K562 (cell line): ENCODE measurements around the gene NPDC1. TPM values are rescaled to one million over a fixed set of nuclear protein-coding genes. Genes with fewer than 3 reads are reported as not detected.

Experiments
- ATAC-seq: fragments of 200-7000 bp; cut with Tn5 transposase; 3 replicates; pipeline ENCODE4 v1.9.1; 2020; ENCODE audit warnings: moderate library complexity
- BruUV-seq: library from RNA; stranded (reverse); fragments of 400-500 nt; replicated peaks from 2 replicates; lab custom pipeline; 2021; lab: Mats Ljungman, UMichigan
- CTCF ChIA-PET: fragments of 300-600 bp; formaldehyde crosslinking; extraction: SDS; loops from one replicate; lab custom pipeline; 2021; ENCODE audit warnings: low intra/inter-chr PET ratio; lab: Yijun Ruan, JAX
- POLR2A ChIA-PET: fragments of 300-600, 350-650 bp; sonication (Branson Sonifier 250); formaldehyde crosslinking; extraction: SDS; loops from one replicate; lab custom pipeline; 2021; ENCODE audit warnings: antibody characterized with exemption, inconsistent platforms; lab: Yijun Ruan, JAX
- DNase-seq, 4 experiments: peaks; one replicate each; pipeline versions ENCODE4 v3.0.0 to v3.0.0-alpha.2; 2011 to 2018; ENCODE audit warnings: low spot score in 3 of 4, mixed read lengths in 3 of 4; ENCODE audit errors: extremely low read depth in 1 of 4
- FAIRE-seq: peaks from 2 replicates; lab custom pipeline; 2011; peaks lifted over from hg19 to GRCh38; lab: Jason Lieb, UNC
- H2AFZ ChIP-seq: 2 replicates; pipeline ENCODE4 v1.6.0; 2011; ENCODE audit warnings: low read depth, low read length, control low read depth, inconsistent platforms
- H3K27ac ChIP-seq: fragments of 200-600 bp; 3 replicates; pipeline ENCODE4 v1.8.0; 2011; ENCODE audit warnings: low read depth, mild to moderate bottlenecking, control low read depth, inconsistent platforms, low read length, moderate library complexity, mixed read lengths; ENCODE audit errors: extremely low read depth
- H3K27me3 ChIP-seq, 2 experiments: fragments of 300-600 bp in 1 of 2; 2 replicates in 1 of 2; 3 replicates in 1 of 2; pipeline versions ENCODE4 v1.6.0 to v1.8.0; 2011; ENCODE audit warnings: inconsistent platforms in 2 of 2, low read length in 2 of 2, mild to moderate bottlenecking in 1 of 2, mixed read lengths in 1 of 2, moderate library complexity in 1 of 2; ENCODE audit not compliant: control insufficient read depth in 2 of 2, insufficient read depth in 2 of 2
- H3K36me3 ChIP-seq: fragments of 300-600 bp; 3 replicates; pipeline ENCODE4 v1.8.0; 2011; ENCODE audit warnings: mild to moderate bottlenecking, low read length, inconsistent platforms; ENCODE audit not compliant: control insufficient read depth, insufficient read depth
- H3K4me1 ChIP-seq, 2 experiments: fragments of 200-600 bp in 1 of 2; replicated peaks in 1 of 2; 2 replicates in 1 of 2; 3 replicates in 1 of 2; pipeline versions ENCODE4 v1.5.1 to v1.8.0; 2011; ENCODE audit warnings: inconsistent platforms in 2 of 2, low read length in 2 of 2, mild to moderate bottlenecking in 1 of 2, mixed read lengths in 1 of 2, moderate library complexity in 1 of 2; ENCODE audit not compliant: control insufficient read depth in 2 of 2, insufficient read depth in 2 of 2
- H3K4me2 ChIP-seq: 2 replicates; pipeline ENCODE4 v1.6.1; 2011; ENCODE audit warnings: low read length, control low read depth, inconsistent platforms, mixed read lengths; ENCODE audit not compliant: insufficient read depth
- H3K4me3 ChIP-seq: fragments of 200-600 bp; sonication (generic), shearing (Covaris generic); 2 replicates; pipeline ENCODE4 v1.5.1; 2016; ENCODE audit warnings: control low read depth, inconsistent platforms
- H3K79me2 ChIP-seq: fragments of 200-600 bp; 3 replicates; pipeline ENCODE4 v1.8.0; 2011; ENCODE audit warnings: low read length, inconsistent platforms; ENCODE audit not compliant: control insufficient read depth, insufficient read depth
- H3K9ac ChIP-seq, 2 experiments: 2 replicates each; pipeline versions ENCODE4 v1.6.0 to v1.6.1; 2011; ENCODE audit warnings: low read depth in 2 of 2, low read length in 2 of 2, control low read depth in 1 of 2, inconsistent platforms in 1 of 2, mild to moderate bottlenecking in 1 of 2, mixed read lengths in 1 of 2; ENCODE audit not compliant: insufficient read depth in 1 of 2
- H3K9me1 ChIP-seq: one replicate; pipeline ENCODE4 v1.6.0; 2011; ENCODE audit warnings: inconsistent platforms, mild to moderate bottlenecking, low read length, moderate library complexity; ENCODE audit not compliant: control insufficient read depth, insufficient read depth
- H3K9me3 ChIP-seq: replicated peaks from 2 replicates; pipeline ENCODE4 v1.5.1; 2011; ENCODE audit warnings: low read depth, low read length, inconsistent platforms; ENCODE audit not compliant: control insufficient read depth, insufficient read depth
- H4K20me1 ChIP-seq: replicated peaks from 2 replicates; pipeline ENCODE4 v1.6.1; 2011; ENCODE audit warnings: low read length, inconsistent platforms, mixed read lengths; ENCODE audit not compliant: control insufficient read depth, insufficient read depth
- EGR1 ChIP-seq: fragments of 450-650 bp; conservative IDR thresholded peaks from 2 replicates; pipeline ENCODE4 v1.6.1; 2017; ENCODE audit warnings: mild to moderate bottlenecking
- NFIC ChIP-seq: fragments of 450-650 bp; IDR thresholded peaks from 2 replicates; pipeline ENCODE4 v1.6.1; 2017; ENCODE audit warnings: mild to moderate bottlenecking, inconsistent platforms
- POLR2A ChIP-seq: fragments of 450-650 bp; conservative IDR thresholded peaks from 2 replicates; pipeline ENCODE4 v1.6.1; 2016
- PRMT5 ChIP-seq: sonication (generic); formaldehyde crosslinking; IDR thresholded peaks from 2 replicates; pipeline ENCODE4 v1.5.0; 2020; ENCODE audit warnings: missing genetic modification reagents
- WGBS: fragments of 100-300 bp; shearing (Covaris generic); methylation state at CpG from one replicate; pipeline ENCODE4 v1.1.6; 2016; ENCODE audit warnings: low coverage, mixed read lengths; ENCODE audit not compliant: insufficient coverage; ENCODE audit errors: missing lambda C conversion rate; 5-methylcytosine and 5-hydroxymethylcytosine counted together
- in situ Hi-C: fragments of 300-500 bp; cut with MboI; formaldehyde crosslinking; loops from 4 replicates; pipeline ENCODE4 v1.15.0; 2018; ENCODE audit warnings: inconsistent platforms, mixed read lengths
- intact Hi-C: fragments of 100-400 bp; cut with micrococcal nuclease; formaldehyde crosslinking; loops from 2 replicates; pipeline ENCODE4 v1.14.2; 2022
- polyA plus RNA-seq, 8 experiments: library from polyadenylated mRNA; depleted of rRNA in 4 of 8; stranded (reverse) in 5 of 8; unstranded in 3 of 8; fragments of >200 nt; fragmentation: Nextera tagmentation in 2 of 8; fragmentation: Illumina TruSeq in 1 of 8; extraction: Ambion mirVana in 2 of 8; extraction: Trizol in 1 of 8; gene quantifications; 2 replicates each; pipeline versions ENCODE4 v1.2.1 to v1.2.3, GENCODE V29; 2011 to 2014; ENCODE audit warnings: inconsistent platforms in 1 of 8, missing spikeins in 1 of 8
- total RNA-seq, 7 experiments: library from RNA; depleted of rRNA in 6 of 7; stranded (reverse); fragments of >200 nt in 6 of 7; fragmentation: Illumina TruSeq in 2 of 7; extraction: Trizol in 2 of 7; gene quantifications; 2 replicates each; pipeline versions ENCODE4 v1.2.1 to v1.2.3, GENCODE V29; 2011 to 2021; ENCODE audit warnings: low replicate concordance in 1 of 7
- TF ChIP-seq, protein P1 (sequence below): sonication (generic); formaldehyde crosslinking; IDR thresholded peaks from 2 replicates; pipeline ENCODE4 v1.5.0; 2020; ENCODE audit warnings: missing genetic modification reagents

NPDC1 gene
- total and polyA plus RNA-seq, 9 of the 15 experiments (the other 6 are each of a cell fraction or from before 2014, with no cell fraction given): 0.06 to 2.1 (median 0.53) TPM; not detected in 3

GRCh38 chr9:137037035-137037434 is 8.9 kb downstream of the NPDC1 start:
- in situ Hi-C loops: loop anchor here (5.0 kb wide), 2 partner anchors 90 to 265 kb away; partner anchors contain the start of gene C8G
- 9% methylated on average over 13 of the region's 13 CpGs for WGBS
- H3K27ac ChIP-seq: no peak overlapping the region

More at GRCh38 chr9:137037035-137037434, 8.9 kb downstream of the NPDC1 start:
- no peak for FAIRE-seq
- BruUV-seq: no TSS peak
- Histone ChIP-seq H3K9ac (peak overlapping the region in 1 of 2 experiments; percentile 36; a peak in 1 of 4 replicates), H4K20me1 (0 out of 2 replicates have a peak, but pooled peaks cover 2% of the 10 kb centered on the region), H3K9me1 (no peaks in the 10 kb centered on the region), H3K36me3 (no peaks in the 10 kb centered on the region), H2AFZ (no peak overlapping the region), H3K4me1 (peaks cover 0 to 69% of the 10 kb centered on the region in 2 experiments; a peak in 3 of 5 replicates)
- POLR2A ChIA-PET: interaction anchor here (0.6 to 0.8 kb wide), 5 partner anchors 8 to 95 kb away, joined by 3 read pairs; no protein-coding TSS in a partner anchor
- ATAC-seq: no peak
- peak; percentile 77 for TF ChIP-seq EGR1
- no peak for TF ChIP-seq PRMT5 (CRISPR knock-in tag)
- peak; percentile 15; the same call in 1 of the 2 replicates for TF ChIP-seq NFIC
- TF ChIP-seq, protein P1, sequence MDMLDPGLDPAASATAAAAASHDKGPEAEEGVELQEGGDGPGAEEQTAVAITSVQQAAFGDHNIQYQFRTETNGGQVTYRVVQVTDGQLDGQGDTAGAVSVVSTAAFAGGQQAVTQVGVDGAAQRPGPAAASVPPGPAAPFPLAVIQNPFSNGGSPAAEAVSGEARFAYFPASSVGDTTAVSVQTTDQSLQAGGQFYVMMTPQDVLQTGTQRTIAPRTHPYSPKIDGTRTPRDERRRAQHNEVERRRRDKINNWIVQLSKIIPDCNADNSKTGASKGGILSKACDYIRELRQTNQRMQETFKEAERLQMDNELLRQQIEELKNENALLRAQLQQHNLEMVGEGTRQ (CRISPR knock-in tag): 0 out of 2 replicates have a peak, but pooled peaks have one; percentile 4
- TF ChIP-seq POLR2A: no peak
- TF ChIP-seq, all 486 proteins: peak for 3
- intact Hi-C loops: no loop called here
- H3K4me3 ChIP-seq: no peak overlapping the region
- CTCF ChIA-PET: interaction anchor here (0.6 kb wide), 1 partner anchor 33 kb away, joined by 3 read pairs; no protein-coding TSS in a partner anchor
- peak in 1 of 4 experiments; percentile 24 for DNase-seq
- no peak overlapping the region for H3K4me2 ChIP-seq
- no peaks in the 10 kb centered on the region for H3K9me3 ChIP-seq
- no peaks in the 10 kb centered on the region for H3K79me2 ChIP-seq
- peaks cover 0 to 22% of the 10 kb centered on the region in 2 experiments; a peak in 1 of 5 replicates for H3K27me3 ChIP-seq
